ENCODE results near the gene ERBIN. TPM values are rescaled to one million over a fixed set of nuclear protein-coding genes. Genes with fewer than 3 reads are reported as not detected.

The ERBIN gene
- total and polyA plus RNA-seq, 2 of the 8 experiments (the other 6 are each of a cell fraction or from before 2014, with no cell fraction given), result 7.7 to 33.2 TPM

- no peak for TF ChIP-seq CBX5 (IDR thresholded peaks at IDR 0.05; ENCODE audit: low read depth, low read length)
- TF ChIP-seq KDM4A (IDR thresholded peaks at IDR 0.05; ENCODE audit: low read depth, low read length, severe bottlenecking), result no peak
Observed at GRCh38 chr5:66015196-66015960, 89.0 kb downstream of the ERBIN start (continued).
